HT1080 (cell line): ENCODE results near the gene TBC1D1. TPM values are rescaled to one million over a fixed set of nuclear protein-coding genes. Genes with fewer than 3 reads are reported as not detected.
A peak's percentile ranks its signal among the peaks of the same experiment; 100 is the strongest.

ENCODE experiments used
- DNase-seq: peaks from one replicate; pipeline ENCODE4 v3.0.0-alpha.2; 2015; ENCODE audit warnings: low read depth
- total RNA-seq: library from RNA; depleted of rRNA; stranded (reverse); fragments of >200 nt; shearing (Covaris generic); gene quantifications from 2 replicates; pipeline ENCODE4 v1.2.3, GENCODE V29; 2014

TBC1D1 gene
- total RNA-seq, 1 experiment from 2014 or later: 129 TPM

- no peak for DNase-seq
Observed at GRCh38 chr4:37889849-37890800, 759 bp upstream of the TBC1D1 start.

DNA sequence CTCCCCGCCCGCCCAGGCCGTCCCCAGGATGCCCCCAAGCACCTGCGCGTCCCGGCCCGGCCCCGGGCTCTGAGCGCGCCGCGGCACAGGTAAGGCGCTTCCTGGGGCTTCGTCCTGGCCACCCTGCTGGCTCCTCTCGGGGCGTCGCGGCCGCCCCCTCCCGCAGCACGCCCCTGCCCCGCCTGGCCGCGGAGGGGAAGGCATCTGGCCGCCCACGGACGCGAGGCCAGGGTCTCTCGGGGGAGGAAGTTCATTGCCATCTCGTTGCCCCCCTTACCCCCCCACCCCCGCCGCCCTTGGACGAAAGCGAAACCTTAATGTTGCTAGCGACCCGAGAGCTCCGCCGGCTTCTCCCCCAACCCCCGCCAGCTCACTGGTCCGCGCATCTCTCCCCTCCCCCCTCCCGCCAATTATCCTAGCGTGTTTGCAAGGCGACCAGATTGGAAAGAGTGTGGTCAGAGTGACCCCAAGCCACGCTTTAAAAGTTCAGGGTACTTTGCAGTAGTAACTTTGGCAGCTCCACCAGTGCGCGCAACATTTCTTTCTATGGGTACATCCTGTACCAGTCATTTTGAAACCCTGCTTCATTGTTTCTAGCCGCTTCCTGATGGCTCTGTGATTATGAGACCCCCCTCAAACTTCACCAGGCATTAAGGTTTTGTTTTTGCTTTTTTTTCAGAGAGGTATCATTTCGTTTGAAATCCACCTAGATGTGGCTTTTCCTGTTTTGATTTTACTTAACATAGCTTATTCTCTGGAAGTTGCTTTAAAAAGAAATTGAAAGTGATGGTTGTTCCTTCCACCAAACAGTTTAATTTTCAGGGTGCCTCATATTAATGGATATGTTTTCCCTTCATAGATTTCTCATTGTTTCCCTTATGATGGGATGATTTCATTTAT is 626 bp downstream of the TBC1D1 start:
- peak; percentile 21 for DNase-seq

DNA sequence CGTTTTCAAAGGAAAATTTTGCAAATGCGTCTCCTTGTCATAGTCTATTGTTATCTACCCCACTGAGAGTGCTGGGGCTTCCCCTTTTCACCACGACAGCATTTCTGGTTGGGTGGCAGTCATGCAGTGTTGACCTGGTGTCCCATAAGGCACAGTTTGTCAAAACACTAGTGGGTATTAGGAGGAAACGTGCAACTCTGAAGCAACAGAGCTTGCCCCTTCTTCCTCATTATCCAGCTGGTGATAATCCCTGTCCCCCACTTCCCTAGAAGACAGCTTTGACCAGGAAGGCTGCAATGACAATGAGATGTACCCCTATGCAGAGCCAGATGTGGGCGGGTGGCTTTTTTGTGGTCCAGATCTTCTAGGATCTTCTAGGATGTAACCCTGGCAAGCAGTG is 1.8 kb downstream of the TBC1D1 start:
- no peak for DNase-seq

DNA sequence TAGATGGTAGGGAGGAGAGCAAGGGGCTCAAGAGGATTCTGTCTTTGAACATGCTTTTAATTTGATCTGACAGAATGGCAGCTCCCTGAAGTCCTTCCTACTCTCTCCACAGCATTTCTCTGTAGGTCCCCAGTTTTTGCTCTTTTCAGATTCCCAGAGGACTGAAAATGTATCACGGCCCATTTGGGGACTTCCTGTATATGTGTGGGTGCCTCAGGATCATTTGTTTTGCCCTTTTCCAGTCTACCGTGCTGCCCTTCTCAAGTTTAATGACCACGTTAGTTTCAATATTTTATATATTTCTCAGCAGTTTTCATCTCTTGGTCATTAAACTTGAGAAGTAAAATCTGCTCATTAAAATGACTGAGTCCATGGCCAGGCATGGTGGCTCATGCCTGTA is 2.3 kb downstream of the TBC1D1 start:
- no peak for DNase-seq

- no peak for DNase-seq
Observed at GRCh38 chr4:37895271-37895670, 4.4 kb downstream of the TBC1D1 start.

DNA sequence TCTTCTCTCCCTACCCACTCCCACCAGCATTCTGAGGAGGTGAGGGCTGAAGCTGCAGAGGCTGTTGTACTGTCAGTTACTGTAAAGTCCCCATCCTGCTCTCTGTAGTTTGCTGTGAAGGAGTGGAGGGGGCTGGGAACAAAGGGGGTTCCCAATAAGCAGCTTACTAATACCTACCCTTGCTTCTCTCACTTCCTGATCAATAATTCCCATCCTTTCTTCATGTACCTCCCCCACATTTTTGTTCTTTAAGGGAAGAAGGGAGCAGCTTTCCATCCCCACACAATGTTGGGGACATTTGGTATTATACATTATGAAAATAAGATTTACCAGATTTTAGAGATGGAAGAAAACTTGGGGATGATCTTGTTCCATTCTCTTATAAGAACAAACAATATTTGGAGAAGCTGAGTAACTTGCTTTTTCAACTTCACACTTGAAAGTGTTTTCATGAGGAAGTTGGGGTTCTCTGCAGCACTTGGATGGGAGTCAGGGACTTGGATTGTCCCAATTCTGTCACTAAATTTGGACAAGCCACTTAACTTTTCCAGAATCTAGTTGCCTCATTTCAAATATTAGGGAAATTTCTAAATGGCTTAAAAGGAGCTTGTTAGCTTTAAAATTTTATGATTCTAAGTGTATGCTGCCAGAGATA is 5.4 kb downstream of the TBC1D1 start:
- DNase-seq: no peak

DNA sequence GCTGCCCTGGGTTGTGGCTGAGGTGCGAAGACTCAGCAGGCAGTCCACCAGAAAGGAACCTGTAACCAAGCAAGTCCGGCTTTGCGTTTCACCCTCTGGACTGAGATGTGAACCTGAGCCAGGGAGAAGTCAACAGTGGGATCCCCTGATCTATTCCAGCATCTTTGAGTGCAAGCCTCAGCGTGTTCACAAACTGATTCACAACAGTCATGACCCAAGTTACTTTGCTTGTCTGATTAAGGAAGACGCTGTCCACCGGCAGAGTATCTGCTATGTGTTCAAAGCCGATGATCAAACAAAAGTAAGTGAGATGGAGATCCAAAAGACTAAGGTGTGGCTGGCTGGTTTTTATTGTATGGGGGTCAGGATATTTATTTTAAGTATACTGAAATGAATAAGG is 11.3 kb downstream of the TBC1D1 start:
- no peak for DNase-seq

GRCh38 chr4:37902738-37903693 is 12.1 kb downstream of the TBC1D1 start:
- no peak for DNase-seq

DNA sequence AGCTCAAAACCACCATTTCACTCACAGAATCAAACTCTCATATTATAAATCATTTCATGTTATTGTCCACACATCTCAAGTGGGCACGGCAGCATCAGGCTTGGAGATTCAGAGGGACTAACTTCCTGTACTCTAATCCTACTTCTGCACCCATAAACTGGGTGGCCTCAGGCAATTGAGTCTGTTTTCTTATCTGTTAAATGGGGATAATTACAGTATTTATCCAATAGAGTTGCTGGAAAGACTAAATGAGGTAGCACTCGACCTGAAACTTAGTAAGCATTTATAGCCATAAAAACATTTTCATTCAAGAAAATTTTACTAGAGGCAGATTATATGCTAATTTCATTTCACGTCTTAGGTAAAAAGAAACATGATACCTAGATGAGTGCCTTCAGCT is 13.0 kb downstream of the TBC1D1 start:
- no peak for DNase-seq

GRCh38 chr4:37904824-37905223 is 13.9 kb downstream of the TBC1D1 start:
- no peak for DNase-seq

- no peak for DNase-seq
Observed at GRCh38 chr4:37905533-37906169, 14.8 kb downstream of the TBC1D1 start.

DNA sequence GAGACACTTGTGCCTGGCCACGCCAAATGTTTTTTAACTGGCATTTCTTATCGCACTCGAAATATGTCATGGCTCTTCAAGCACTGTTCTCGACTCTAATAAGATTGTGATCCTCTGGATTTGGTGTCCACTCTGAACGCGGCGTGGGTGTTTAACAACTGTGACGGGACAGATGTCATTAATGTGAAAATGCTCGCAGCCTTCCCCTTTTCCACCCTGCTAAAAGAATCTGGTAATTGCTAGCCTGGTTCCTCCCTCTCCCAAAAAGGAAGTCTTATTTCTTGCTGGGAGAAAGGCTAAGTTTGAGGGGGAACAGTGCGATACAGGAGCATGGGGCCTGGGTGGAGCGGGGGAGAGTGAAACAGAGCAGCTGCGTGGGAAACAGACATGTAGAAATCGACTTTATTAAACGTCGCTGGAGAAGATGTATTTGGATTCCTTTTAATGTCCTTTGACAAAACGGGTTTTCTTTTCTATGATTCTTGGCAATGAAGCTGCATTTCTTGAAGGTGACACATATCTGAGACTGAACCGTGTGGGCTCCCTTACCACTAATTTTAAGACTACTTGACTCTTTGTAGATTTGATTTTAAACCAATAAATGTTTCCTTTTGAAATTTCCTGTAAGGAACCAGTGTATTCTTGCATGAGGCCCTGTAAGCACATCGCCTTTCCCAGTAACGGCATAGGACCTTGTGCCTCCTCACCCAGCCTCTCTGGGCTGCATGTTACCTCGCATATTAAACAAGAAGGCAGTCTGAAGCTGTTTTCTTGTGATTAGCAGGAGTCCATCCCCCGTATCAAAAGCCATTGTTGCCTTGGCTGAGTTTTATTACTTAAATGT is 17.8 kb downstream of the TBC1D1 start:
- DNase-seq: peak; percentile 42

DNA sequence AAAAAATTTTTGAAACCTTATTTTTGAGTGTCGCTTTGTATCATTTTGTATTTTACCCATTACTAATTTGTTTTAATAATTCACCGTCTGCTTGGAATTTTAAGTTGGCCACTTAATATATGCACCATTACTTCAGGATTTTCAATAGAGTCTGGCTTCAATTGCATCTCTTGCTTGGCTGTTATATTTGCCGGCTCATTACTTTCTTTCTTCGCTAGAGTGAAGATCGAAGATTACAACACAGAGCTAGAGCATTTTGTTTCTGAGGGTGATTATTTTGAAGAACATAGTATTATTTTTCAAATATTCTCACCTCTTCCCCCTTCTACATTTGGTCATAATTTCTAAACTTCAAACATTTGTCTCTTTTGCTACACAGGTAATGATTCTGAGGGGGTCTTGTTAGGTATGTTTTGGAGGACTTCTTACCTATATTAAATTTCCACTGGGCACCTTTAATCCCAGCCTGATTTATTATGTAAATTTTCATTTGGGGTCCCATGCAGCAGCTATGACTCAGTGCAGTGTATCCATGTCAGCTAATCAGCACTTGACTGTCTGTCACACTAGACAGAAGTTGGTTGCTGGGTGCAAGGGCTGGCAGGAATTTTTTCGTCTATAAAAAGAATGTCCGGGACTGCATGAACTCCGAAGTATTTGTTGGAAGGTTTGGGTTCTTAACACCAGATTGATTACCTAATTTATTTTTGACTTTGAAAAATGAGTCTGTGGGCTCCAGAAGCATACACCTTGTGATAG is 18.6 kb downstream of the TBC1D1 start:
- DNase-seq: no peak

GRCh38 chr4:37910091-37910486 is 19.2 kb downstream of the TBC1D1 start:
- no peak for DNase-seq

GRCh38 chr4:37914539-37914938 is 23.7 kb downstream of the TBC1D1 start:
- DNase-seq: no peak

- no peak for DNase-seq
Observed at GRCh38 chr4:37917388-37917787, 26.5 kb downstream of the TBC1D1 start.

GRCh38 chr4:37918653-37919052 is 27.8 kb downstream of the TBC1D1 start:
- no peak for DNase-seq

DNA sequence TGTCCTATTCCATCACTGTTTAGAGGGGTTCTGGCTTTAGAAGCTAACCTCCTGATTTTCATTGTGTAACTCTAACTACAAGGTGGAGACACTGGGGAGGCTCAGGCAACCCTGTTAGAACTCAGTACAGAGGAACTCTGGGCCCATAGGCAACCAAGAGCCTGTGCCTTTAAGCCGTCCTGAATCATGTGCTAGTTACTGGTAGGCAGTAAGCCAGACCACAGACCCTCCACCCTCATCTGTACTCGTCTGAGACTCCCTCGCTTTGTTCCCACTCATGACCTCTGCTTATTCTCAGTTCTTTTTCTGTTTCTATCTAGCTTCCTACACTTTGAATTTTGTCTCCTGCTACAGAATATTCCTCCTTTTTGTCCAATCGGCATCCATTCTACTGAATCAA is 31.4 kb downstream of the TBC1D1 start:
- DNase-seq: peak; percentile 71
